ENCODE measurements around the gene EPB41L2.
"Not testable (repeated sequence)": the region's sequence is repeated elsewhere in the genome, so short reads cannot be mapped to it uniquely, and the experiment has no call there.

The EPB41L2 gene

DNA sequence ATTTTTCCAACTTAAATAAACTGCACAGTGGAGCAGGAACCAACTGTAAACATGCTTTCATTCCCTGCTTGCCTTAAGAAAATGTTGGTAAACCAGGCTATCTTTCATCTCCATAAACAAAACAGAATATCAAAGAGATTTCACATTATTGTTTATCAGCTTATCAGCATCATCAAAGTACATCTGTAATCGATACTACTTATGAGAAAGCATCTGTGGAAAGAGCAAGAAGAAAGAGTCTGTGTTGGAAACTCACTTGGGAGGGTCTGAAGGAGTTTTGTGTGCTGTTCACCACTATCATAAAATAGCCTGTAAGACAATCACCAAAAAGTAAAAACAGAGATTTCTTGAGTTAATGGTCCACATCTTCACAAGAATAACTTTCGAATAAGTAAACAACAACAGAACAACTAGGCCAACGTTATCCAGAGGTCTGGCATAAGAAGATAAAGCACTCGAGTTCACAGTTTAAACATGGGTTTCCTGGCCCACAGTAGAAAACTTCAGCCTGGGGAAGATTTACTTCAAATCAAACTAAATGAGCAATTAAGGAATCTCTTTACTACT, 47.9 kb downstream of the EPB41L2 start:
- H3K4me3 ChIP-seq (ENCODE audit: low read length) = no peak overlapping the region
- no peaks in the 10 kb centered on the region for H3K36me3 ChIP-seq (replicated peaks; ENCODE audit: low read depth, low read length)
- H3K79me2 ChIP-seq (ENCODE audit: low read length) = no peaks in the 10 kb centered on the region
- no peaks in the 10 kb centered on the region for H3K4me1 ChIP-seq (ENCODE audit: low read length)
- H3K9ac ChIP-seq (ENCODE audit: low read length) = no peak overlapping the region
- no peak overlapping the region for H3K27ac ChIP-seq (ENCODE audit: low read length)
- no peak for TF ChIP-seq EZH2phosphoT487 (IDR thresholded peaks at IDR 0.05; ENCODE audit: low read depth)
- TF ChIP-seq, protein P1, sequence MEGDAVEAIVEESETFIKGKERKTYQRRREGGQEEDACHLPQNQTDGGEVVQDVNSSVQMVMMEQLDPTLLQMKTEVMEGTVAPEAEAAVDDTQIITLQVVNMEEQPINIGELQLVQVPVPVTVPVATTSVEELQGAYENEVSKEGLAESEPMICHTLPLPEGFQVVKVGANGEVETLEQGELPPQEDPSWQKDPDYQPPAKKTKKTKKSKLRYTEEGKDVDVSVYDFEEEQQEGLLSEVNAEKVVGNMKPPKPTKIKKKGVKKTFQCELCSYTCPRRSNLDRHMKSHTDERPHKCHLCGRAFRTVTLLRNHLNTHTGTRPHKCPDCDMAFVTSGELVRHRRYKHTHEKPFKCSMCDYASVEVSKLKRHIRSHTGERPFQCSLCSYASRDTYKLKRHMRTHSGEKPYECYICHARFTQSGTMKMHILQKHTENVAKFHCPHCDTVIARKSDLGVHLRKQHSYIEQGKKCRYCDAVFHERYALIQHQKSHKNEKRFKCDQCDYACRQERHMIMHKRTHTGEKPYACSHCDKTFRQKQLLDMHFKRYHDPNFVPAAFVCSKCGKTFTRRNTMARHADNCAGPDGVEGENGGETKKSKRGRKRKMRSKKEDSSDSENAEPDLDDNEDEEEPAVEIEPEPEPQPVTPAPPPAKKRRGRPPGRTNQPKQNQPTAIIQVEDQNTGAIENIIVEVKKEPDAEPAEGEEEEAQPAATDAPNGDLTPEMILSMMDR (IDR thresholded peaks at IDR 0.05; ENCODE audit: low read depth, low read length) = no peak
- no peaks in the 10 kb centered on the region for H3K9me3 ChIP-seq (ENCODE audit: insufficient read depth, low read length)
- no peak overlapping the region for H2AFZ ChIP-seq (ENCODE audit: low read depth, low read length)
- H3K4me2 ChIP-seq (ENCODE audit: low read length) = no peak overlapping the region
- H3K27me3 ChIP-seq (ENCODE audit: low read depth, low read length) = no peaks in the 10 kb centered on the region
- H4K20me1 ChIP-seq (ENCODE audit: insufficient read depth, low read length) = no peaks in the 10 kb centered on the region

DNA sequence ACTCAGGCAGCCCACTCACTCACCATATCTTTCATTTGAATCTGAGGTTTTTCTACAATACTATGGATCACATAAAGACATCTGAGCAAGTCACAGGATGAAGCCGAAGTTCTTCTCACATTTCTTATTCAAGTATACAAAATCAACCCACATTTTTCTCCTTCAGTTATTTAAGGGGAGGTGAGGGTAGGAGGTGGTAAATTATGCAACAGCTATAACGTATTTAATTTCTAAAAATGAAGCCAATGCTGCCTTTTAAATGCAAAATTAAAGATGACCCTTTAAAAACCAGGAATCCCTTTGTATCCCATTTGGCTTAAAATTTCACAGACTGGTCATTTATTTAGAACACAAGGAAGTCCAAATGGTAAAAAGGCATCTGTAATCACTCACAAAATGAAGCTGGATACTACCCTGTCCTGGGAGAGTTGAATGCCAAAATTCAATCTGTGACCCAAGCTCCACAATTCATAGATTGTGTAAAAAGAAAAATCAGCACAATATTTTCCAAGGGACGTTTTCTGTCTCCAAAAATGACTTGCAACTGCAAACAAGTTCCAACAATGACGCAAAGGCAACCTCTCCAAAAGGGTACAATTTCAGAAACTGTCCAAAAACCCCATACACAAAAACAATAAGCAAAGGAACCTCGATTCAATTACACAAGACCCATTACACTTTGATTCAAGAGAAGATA, 48.8 kb downstream of the EPB41L2 start:
- Histone ChIP-seq H3K4me3 (ENCODE audit: low read length) (no peak overlapping the region), H3K79me2 (ENCODE audit: low read length) (no peaks in the 10 kb centered on the region), H3K4me2 (ENCODE audit: low read length) (no peak overlapping the region), H3K9me3 (ENCODE audit: insufficient read depth, low read length) (no peaks in the 10 kb centered on the region), H3K36me3 (replicated peaks; ENCODE audit: low read depth, low read length) (no peaks in the 10 kb centered on the region), H3K27ac (ENCODE audit: low read length) (no peak overlapping the region), H3K4me1 (ENCODE audit: low read length) (no peaks in the 10 kb centered on the region), H3K9ac (ENCODE audit: low read length) (no peak overlapping the region), H3K27me3 (ENCODE audit: low read depth, low read length) (no peaks in the 10 kb centered on the region), H2AFZ (ENCODE audit: low read depth, low read length) (no peak overlapping the region), H4K20me1 (ENCODE audit: insufficient read depth, low read length) (no peaks in the 10 kb centered on the region)
- TF ChIP-seq, protein P1 (IDR thresholded peaks at IDR 0.05; ENCODE audit: low read depth, low read length) = no peak
- no peak for TF ChIP-seq EZH2phosphoT487 (IDR thresholded peaks at IDR 0.05; ENCODE audit: low read depth)

DNA sequence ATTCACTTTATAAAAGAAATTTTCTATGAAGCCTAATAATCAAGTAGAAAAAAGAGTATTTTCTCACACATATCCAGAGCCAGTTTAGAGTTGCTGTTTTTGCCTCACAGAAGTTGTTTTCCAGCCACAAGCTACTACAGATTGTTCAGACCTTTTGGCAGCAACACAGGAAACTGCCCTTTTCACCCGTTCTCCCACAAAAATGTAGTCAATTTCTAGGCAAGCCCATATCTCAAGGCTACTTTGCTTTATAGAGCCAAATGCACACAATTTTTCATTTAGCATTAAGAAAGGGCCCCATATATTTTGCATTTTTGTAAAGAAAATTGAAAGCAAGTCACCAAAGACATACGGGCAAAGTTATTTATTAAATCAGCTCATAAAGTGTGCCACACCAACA, 49.5 kb downstream of the EPB41L2 start:
- Histone ChIP-seq H3K9ac (ENCODE audit: low read length) (no peak overlapping the region), H3K79me2 (ENCODE audit: low read length) (no peaks in the 10 kb centered on the region), H3K4me2 (ENCODE audit: low read length) (no peak overlapping the region)

DNA sequence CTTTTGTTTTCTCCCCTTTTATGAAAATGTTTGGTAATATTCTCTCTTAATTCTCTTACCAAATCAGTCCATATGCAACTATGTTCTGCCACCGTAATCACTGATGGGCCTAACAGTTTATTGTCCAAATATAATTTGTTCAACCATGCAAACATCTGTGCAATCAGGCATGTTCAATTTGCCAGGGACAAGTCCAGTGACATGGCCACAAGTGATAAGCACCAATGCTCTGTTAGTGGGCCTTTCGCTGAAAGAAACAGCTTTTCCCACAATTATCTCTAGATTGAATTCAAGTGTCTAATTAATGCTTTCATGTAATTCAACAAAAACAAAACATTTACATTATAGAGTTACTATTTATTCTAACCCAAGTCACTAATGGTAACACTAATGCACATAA, 53.3 kb downstream of the EPB41L2 start:
- H3K79me2 ChIP-seq (ENCODE audit: low read length) = no peaks in the 10 kb centered on the region
- H2AFZ ChIP-seq (ENCODE audit: low read depth, low read length) = no peak overlapping the region
- H3K36me3 ChIP-seq (replicated peaks; ENCODE audit: low read depth, low read length) = no peaks in the 10 kb centered on the region
- no peaks in the 10 kb centered on the region for H3K9me3 ChIP-seq (ENCODE audit: insufficient read depth, low read length)
- TF ChIP-seq, protein P1 (IDR thresholded peaks at IDR 0.05; ENCODE audit: low read depth, low read length) = no peak
- no peak for TF ChIP-seq EZH2phosphoT487 (IDR thresholded peaks at IDR 0.05; ENCODE audit: low read depth)
- H3K27me3 ChIP-seq (ENCODE audit: low read depth, low read length) = no peaks in the 10 kb centered on the region
- no peak overlapping the region for H3K27ac ChIP-seq (ENCODE audit: low read length)
- no peak overlapping the region for H3K9ac ChIP-seq (ENCODE audit: low read length)
- H3K4me3 ChIP-seq (ENCODE audit: low read length) = no peak overlapping the region
- no peak overlapping the region for H3K4me2 ChIP-seq (ENCODE audit: low read length)
- no peaks in the 10 kb centered on the region for H4K20me1 ChIP-seq (ENCODE audit: insufficient read depth, low read length)
- H3K4me1 ChIP-seq (ENCODE audit: low read length) = no peaks in the 10 kb centered on the region

More for the DNA sequence above, 49.5 kb downstream of the EPB41L2 start:
- Histone ChIP-seq H3K4me1 (ENCODE audit: low read length) (no peaks in the 10 kb centered on the region), H2AFZ (ENCODE audit: low read depth, low read length) (no peak overlapping the region), H3K27me3 (ENCODE audit: low read depth, low read length) (no peaks in the 10 kb centered on the region), H3K27ac (ENCODE audit: low read length) (no peak overlapping the region), H3K36me3 (replicated peaks; ENCODE audit: low read depth, low read length) (no peaks in the 10 kb centered on the region), H3K4me3 (ENCODE audit: low read length) (no peak overlapping the region), H3K9me3 (ENCODE audit: insufficient read depth, low read length) (no peaks in the 10 kb centered on the region), H4K20me1 (ENCODE audit: insufficient read depth, low read length) (no peaks in the 10 kb centered on the region)
- TF ChIP-seq EZH2phosphoT487 (IDR thresholded peaks at IDR 0.05; ENCODE audit: low read depth) = no peak
- TF ChIP-seq, protein P1 (IDR thresholded peaks at IDR 0.05; ENCODE audit: low read depth, low read length) = no peak

DNA sequence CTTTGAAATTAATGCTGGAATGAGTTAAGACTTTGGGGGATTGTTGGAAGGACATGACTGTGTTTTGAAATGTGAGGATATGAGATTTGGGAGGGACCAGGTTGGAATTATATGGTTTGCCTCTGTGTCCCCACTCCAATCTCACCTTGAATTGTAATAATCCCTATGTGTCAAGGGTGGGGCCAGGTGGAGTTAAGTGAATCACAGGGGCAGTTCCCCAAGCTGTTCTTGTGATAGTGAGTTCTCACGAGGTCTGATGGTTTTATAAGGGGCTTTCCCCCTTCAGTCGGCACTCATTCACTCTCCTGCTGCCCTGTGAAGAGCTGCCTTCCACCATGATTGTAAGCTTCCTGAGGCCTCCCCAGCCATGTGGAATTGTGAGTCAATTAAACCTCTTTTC, 54.1 kb downstream of the EPB41L2 start:
- not testable (repeated sequence) for H3K36me3 ChIP-seq (replicated peaks; ENCODE audit: low read depth, low read length); H3K9me3 ChIP-seq (ENCODE audit: insufficient read depth, low read length); H3K4me2 ChIP-seq (ENCODE audit: low read length); H3K4me1 ChIP-seq (ENCODE audit: low read length); H3K27me3 ChIP-seq (ENCODE audit: low read depth, low read length); H4K20me1 ChIP-seq (ENCODE audit: insufficient read depth, low read length); H2AFZ ChIP-seq (ENCODE audit: low read depth, low read length); H3K9ac ChIP-seq (ENCODE audit: low read length); H3K79me2 ChIP-seq (ENCODE audit: low read length); H3K4me3 ChIP-seq (ENCODE audit: low read length); H3K27ac ChIP-seq (ENCODE audit: low read length)

DNA sequence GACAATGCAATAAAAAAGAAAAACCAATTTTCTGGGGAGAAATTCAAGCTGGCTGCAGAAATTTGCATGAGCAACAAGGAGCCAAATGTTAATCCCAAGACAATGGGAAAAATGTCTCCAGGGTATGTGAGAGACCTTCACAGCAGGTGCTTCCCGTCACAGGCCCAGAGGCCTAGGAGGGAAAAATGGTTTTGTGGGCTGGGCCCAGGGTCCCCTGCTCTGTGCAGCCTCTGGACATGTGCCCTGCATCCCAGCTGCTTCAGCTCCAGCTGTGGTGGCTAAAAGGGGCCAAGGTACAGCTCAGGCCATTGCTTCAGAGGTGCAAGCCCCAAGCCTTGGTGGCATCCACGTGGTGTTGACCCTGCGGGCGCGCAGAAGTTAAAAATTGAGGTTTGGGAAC, 55.1 kb downstream of the EPB41L2 start:
- not testable (repeated sequence) for H3K4me1 ChIP-seq (ENCODE audit: low read length); H2AFZ ChIP-seq (ENCODE audit: low read depth, low read length); H3K9me3 ChIP-seq (ENCODE audit: insufficient read depth, low read length); H3K9ac ChIP-seq (ENCODE audit: low read length); H3K4me3 ChIP-seq (ENCODE audit: low read length); H3K79me2 ChIP-seq (ENCODE audit: low read length); H3K4me2 ChIP-seq (ENCODE audit: low read length); H3K36me3 ChIP-seq (replicated peaks; ENCODE audit: low read depth, low read length); H4K20me1 ChIP-seq (ENCODE audit: insufficient read depth, low read length); H3K27me3 ChIP-seq (ENCODE audit: low read depth, low read length); H3K27ac ChIP-seq (ENCODE audit: low read length)
